Measurements from ENCODE around the gene TSPAN9. TPM values are rescaled to one million over a fixed set of nuclear protein-coding genes. Genes with fewer than 3 reads are reported as not detected.

The TSPAN9 gene, protein sequence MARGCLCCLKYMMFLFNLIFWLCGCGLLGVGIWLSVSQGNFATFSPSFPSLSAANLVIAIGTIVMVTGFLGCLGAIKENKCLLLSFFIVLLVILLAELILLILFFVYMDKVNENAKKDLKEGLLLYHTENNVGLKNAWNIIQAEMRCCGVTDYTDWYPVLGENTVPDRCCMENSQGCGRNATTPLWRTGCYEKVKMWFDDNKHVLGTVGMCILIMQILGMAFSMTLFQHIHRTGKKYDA
- total RNA-seq: 3.5 TPM

DNA sequence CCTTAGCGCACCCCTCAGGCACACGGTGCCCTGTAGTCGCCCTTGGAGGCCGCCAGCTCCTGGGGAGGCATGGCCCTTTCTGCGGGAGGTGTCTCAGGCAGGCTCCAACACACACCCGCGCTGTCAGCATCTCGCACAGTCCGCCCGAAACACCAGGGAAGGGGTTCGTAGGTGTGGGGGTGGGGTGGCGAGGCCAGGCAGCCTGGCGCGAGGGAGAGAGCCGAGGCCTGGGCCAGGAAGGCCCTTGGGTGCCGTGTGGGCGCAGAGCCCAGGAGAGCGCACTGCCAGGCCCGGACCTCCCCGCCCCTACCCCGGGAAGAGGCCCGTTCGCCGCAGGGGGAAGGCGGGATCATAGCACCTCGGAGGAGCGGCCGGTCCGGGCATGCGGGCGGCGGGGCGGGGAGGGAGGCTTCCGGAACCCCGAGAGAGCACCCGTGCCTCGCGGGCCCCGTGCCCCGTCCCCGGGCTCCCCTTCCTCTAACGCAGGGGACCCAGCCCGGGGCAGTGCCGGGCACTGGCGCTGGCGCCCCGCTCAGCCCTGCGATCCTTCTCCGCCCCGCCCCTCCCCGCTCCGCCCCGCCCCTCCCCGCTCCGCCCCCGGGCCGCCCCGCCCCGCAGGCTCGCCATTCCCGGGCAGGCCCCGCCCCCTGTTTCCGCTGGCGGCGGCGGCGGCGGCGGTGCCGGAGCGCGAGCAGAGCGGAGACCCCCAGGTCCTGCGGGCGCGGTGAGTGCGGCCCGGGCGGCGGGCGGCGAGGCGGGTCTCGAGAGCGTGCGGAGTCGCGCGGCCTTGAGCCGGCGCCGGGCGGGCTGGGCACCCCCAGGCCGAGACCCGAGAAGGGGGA, at the start of gene TSPAN9:
TSPAN9 (plus strand) TSS at position 650 of the 842 bp plus-strand sequence. CDS start 123,815 bp downstream, outside the sequence.
- H3K4me3 ChIP-seq (ENCODE audit: low read length): peak within 1 kb of the TSS; percentile 41
- peaks cover 21% of the 10 kb centered on the region for H3K27me3 ChIP-seq (ENCODE audit: insufficient read depth, low read length)
- no peaks in the 10 kb centered on the region for H3K9me3 ChIP-seq (ENCODE audit: low read depth, low read length)
- H3K4me1 ChIP-seq (ENCODE audit: insufficient read depth, low read length): peaks cover 12% of the 10 kb centered on the region

DNA sequence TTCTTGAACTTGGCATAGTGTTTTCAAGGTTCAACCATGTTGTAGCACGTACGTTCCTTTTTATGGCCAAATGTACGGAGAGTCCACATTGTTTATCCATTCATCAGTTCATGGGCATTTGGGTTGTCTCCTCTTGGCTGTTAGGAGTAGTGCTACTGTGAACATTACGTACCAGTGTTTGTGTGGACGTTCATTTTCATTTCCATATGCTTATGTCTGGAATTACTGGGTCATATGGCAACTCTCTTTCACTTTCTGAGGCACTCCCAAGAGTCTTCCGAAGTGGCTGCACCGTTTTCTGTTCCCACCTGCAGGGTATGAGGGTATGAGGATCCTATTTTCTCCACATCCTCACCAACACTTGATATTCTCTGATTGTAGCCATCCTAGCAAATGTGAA, 49.1 kb upstream of the TSPAN9 start:
- Histone ChIP-seq H3K27me3 (ENCODE audit: insufficient read depth, low read length) (no peaks in the 10 kb centered on the region), H3K4me1 (ENCODE audit: insufficient read depth, low read length) (no peaks in the 10 kb centered on the region), H3K9me3 (ENCODE audit: low read depth, low read length) (no peaks in the 10 kb centered on the region), H3K4me3 (ENCODE audit: low read length) (no peak overlapping the region)

DNA sequence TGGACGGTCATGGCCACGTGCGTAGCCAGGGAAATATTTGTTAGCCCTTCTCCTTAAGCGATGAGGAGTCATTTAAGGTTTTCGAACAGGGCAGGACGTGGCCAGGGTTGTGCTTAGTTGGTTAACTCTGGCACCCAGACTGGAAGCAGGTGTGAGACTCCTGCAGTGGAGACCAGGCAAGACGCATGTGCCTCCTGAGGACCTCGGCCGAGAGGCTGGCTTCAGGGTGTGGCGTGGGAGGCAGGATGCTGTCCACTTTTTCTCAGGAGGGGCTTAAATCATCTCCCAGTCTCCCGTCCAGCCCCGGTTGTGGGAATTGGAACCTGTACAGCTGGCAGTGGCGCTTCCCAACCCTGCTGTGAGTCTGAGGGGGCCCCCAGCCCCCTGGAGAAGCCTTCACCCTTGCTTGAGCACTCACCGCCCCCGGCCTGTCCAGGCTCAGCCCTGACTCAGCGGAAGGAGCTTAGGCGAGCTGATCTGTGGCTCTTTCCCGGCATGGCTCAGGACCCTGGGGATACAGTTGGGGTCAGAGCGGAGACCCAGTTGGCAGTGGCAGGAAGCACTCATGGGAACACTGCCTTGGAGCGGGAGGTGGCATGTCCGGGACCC, 46.3 kb upstream of the TSPAN9 start:
- Histone ChIP-seq H3K4me1 (ENCODE audit: insufficient read depth, low read length) (no peaks in the 10 kb centered on the region), H3K27me3 (ENCODE audit: insufficient read depth, low read length) (no peaks in the 10 kb centered on the region), H3K9me3 (ENCODE audit: low read depth, low read length) (no peaks in the 10 kb centered on the region), H3K4me3 (ENCODE audit: low read length) (no peak overlapping the region)

DNA sequence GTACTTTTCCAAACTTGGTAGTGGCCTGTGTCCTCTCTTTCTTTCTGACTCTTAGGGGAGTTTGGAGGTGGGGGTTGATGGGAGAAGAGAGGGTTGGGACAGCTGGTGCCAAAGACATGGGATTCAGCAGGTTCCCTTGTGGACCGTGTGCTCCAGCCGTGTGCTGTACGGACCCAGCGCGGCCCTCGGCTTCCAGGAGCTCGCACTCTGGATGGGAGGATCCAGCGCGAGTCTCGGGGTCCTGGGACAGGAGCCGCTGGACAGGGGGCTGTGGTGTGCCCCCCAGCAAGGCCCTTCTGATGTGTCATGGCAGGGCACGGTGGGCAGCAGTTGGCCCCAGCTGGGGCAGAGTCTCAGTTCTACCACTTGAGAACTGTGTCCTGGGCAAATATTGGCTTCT, 45.0 kb upstream of the TSPAN9 start:
- Histone ChIP-seq H3K4me3 (ENCODE audit: low read length) (no peak overlapping the region), H3K9me3 (ENCODE audit: low read depth, low read length) (no peaks in the 10 kb centered on the region), H3K27me3 (ENCODE audit: insufficient read depth, low read length) (no peaks in the 10 kb centered on the region), H3K4me1 (ENCODE audit: insufficient read depth, low read length) (no peaks in the 10 kb centered on the region)

DNA sequence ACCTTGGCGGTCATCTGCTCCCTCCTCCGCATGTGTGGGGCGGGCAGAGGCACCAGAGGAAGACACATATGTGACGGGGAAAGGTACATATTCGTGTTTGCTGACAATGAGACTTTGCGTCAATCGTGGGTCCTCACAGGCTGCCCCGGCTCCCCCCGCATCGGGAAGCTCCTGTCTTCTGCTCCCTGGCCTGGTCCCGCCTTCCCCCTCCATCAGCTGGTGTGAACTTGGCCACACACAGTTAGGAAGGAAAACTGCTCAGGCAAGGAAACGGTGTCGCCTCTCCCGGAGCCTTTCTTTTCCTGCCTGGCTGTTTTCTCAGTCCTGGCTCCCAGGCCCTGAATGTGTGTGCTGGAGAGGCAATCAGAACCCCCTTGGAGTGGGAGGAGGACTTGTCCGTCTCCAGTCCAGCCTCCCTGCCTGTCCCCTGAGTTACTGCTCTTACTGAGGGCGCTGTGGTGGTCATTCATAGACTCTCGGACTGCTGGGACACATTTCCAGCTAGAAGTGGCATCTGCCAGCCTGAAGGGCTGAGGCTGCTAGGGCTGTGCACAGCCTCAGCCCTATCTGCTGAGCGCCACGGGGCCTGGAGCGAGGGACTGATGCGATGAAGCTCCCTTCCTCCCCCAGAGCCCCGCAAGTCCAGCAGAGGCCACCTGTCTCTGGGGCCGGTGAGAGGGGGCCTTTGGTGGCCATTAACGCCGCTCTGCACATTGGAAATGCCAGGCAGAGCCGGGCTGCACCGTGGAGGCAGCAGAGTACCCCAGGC, 44.2 kb upstream of the TSPAN9 start:
- Histone ChIP-seq H3K9me3 (ENCODE audit: low read depth, low read length) (no peaks in the 10 kb centered on the region), H3K4me3 (ENCODE audit: low read length) (no peak overlapping the region), H3K27me3 (ENCODE audit: insufficient read depth, low read length) (no peaks in the 10 kb centered on the region), H3K4me1 (ENCODE audit: insufficient read depth, low read length) (no peaks in the 10 kb centered on the region)

DNA sequence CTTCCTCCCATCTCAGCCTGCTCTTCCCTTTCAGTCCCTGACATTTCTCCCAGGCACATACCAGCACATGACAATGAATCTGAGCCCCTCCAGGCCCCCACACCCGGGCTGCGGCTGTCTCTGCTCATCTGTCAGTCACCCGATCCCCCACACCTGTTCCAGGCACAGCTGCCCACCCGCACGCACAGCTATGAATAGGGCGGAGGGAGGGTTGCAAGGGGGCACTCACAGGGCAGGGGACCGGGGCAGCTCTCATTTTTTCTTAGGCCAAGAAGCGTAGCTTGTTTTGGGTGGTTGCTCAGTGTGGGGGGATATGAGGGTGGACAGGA, 43.7 kb upstream of the TSPAN9 start:
- Histone ChIP-seq H3K27me3 (ENCODE audit: insufficient read depth, low read length) (no peaks in the 10 kb centered on the region), H3K9me3 (ENCODE audit: low read depth, low read length) (no peaks in the 10 kb centered on the region), H3K4me3 (ENCODE audit: low read length) (no peak overlapping the region), H3K4me1 (ENCODE audit: insufficient read depth, low read length) (no peaks in the 10 kb centered on the region)

DNA sequence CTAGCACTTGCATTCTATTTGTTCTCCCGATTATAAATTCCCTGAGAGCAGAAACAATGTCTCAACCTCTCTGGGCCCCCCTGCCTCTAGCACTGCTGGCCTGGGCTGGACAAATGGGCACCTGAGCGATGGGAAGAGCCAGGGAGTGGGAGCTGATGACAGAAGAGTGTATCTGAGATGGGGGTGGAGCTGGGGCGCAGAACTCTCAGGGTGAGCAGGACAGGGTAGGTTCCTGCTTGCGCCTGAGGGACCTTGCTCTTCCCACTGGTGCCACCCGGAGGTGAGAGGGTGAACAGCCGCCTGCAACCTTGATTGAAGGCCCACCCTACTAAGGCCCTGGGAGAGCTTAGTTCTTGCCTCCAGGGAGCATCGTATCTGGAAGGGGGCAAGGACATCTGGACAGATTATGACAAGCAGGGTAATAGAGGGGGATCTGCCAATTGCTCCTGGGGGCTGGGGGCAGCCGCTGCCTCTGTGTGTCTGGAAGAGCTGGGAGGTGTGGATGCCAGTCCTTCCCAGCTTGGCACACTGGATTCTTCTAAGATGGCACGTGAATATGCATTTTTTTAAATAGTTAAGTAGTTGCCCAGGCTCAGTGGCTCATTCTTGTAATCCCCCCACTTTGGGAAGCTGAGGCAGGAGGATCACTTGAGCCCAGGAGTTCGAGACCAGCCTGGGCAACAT, 43.0 kb upstream of the TSPAN9 start:
- no peak overlapping the region for H3K4me3 ChIP-seq (ENCODE audit: low read length)

DNA sequence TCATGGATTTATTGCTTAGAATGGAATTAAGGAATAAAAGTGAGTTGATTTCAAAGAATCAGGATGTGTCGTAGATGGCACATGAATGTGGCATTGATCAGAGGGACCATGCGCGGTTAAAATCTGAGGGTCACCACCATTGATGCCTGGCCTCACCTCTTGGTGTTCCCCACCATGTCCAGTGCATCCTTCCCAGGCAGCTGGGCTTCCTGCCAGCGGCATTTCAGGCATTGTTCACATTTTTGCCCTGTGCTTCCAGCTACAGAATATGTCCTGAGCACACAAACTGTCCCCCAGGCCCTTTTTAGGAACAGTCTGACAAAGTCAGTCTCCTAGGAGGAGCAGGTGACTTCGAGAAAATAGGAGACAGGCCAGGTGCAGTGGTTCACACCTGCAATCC, 42.0 kb upstream of the TSPAN9 start:
- H3K27me3 ChIP-seq (ENCODE audit: insufficient read depth, low read length): no peaks in the 10 kb centered on the region
- no peaks in the 10 kb centered on the region for H3K9me3 ChIP-seq (ENCODE audit: low read depth, low read length)
- H3K4me3 ChIP-seq (ENCODE audit: low read length): no peak overlapping the region
- no peaks in the 10 kb centered on the region for H3K4me1 ChIP-seq (ENCODE audit: insufficient read depth, low read length)

More for the DNA sequence above, 43.0 kb upstream of the TSPAN9 start:
- Histone ChIP-seq H3K27me3 (ENCODE audit: insufficient read depth, low read length) (no peaks in the 10 kb centered on the region), H3K9me3 (ENCODE audit: low read depth, low read length) (no peaks in the 10 kb centered on the region), H3K4me1 (ENCODE audit: insufficient read depth, low read length) (no peaks in the 10 kb centered on the region)

DNA sequence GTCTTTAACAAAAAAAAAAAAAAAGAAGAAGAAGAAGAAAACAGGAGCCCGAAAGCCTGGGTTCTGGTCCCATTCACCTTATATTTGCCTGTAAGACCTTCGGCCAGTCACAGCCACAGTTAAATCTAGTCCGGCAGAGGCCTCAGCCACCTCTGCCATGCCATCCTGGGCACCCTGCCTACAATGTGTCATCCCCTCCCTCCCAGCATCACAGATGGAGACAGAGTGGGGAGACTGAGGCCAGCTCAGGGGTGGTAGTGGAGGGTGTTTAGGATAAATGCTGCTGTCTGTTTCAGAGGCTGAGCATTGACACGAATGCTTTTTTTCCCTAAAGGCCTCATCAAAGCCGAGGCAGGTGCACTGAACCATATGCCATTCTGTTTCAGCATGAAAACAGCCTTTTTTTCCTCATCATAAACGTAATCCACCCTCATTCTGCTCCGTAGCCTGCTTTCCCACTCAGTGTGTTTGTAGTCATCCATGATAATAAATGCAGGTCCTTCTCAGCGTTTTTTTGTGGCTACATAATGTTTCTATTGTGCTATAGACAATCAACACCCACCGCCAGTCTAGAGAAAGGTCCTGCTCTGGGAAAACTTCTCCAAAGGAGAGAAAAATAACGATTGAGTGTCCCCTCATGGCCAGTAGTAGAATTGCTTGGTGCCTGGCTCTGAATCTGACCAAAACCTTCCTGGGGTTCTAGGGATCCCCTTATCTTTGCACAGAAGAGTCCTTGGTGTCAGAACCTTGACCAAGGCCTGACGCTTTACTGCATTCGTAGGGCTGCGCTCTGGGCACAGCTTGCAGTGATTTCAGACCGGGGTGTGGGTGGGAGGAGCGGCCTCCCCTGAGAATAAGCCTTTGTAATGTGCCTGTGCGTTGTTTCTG, 41.1 kb upstream of the TSPAN9 start:
- Histone ChIP-seq H3K27me3 (ENCODE audit: insufficient read depth, low read length) (no peaks in the 10 kb centered on the region), H3K9me3 (ENCODE audit: low read depth, low read length) (no peaks in the 10 kb centered on the region), H3K4me1 (ENCODE audit: insufficient read depth, low read length) (no peaks in the 10 kb centered on the region), H3K4me3 (ENCODE audit: low read length) (no peak overlapping the region)

DNA sequence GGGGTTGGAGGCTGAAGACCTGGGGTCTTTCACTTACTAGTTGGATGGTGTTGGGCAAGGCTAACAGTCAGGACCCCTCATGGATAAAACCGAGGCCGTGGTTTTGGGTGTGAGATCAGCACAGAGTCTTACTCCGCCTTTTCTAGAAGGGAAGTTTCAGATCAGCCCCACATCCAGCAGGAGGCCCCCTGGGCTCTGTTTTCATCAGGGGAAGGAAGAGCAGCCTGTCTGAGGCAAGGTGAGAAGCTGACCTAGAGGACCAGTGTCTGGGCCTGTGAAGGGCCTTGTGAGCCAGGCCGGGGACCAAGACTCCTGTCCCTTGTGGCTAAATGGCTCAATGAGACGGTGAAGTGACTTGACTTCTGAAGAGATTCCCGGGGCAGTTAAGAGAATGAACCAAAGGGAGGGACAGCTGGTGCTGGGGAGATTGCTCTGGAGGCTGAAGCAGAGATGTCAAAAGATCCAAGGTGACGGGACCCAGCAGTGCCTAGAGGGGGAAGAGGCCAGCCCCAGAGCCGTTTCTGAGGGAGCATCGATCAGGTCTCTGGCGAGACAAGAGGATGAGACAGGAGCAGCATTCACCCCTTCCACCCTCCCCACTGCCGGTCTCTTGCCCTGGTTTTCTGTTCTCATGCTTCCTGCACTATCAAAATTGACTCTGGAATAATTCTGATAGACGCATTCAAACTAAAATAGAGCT, 40.1 kb upstream of the TSPAN9 start:
- Histone ChIP-seq H3K4me3 (ENCODE audit: low read length) (no peak overlapping the region), H3K27me3 (ENCODE audit: insufficient read depth, low read length) (no peaks in the 10 kb centered on the region), H3K4me1 (ENCODE audit: insufficient read depth, low read length) (peaks cover 4% of the 10 kb centered on the region), H3K9me3 (ENCODE audit: low read depth, low read length) (no peaks in the 10 kb centered on the region)

DNA sequence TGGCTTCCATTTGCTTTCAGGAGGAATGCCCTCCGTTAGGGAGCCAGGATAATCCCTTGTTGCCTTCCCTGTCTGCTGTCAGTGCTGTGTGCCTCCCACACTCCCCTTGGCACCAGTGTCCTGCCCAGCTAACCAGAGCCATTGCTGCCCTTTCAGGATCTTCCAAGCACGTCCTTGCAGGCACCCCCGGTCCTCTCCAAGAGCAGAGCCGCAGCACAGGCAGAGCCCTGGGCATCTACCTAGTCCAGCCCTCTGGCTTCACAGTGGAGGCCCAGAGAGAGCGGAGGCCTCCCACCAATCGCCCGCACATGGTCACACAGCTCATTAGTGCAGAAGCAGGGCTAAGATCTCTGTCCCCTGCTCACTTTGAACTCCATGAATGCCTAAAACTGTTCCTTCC, 39.0 kb upstream of the TSPAN9 start:
- no peaks in the 10 kb centered on the region for H3K9me3 ChIP-seq (ENCODE audit: low read depth, low read length)
- no peaks in the 10 kb centered on the region for H3K27me3 ChIP-seq (ENCODE audit: insufficient read depth, low read length)
- H3K4me3 ChIP-seq (ENCODE audit: low read length): no peak overlapping the region
- H3K4me1 ChIP-seq (ENCODE audit: insufficient read depth, low read length): peaks cover 7% of the 10 kb centered on the region

DNA sequence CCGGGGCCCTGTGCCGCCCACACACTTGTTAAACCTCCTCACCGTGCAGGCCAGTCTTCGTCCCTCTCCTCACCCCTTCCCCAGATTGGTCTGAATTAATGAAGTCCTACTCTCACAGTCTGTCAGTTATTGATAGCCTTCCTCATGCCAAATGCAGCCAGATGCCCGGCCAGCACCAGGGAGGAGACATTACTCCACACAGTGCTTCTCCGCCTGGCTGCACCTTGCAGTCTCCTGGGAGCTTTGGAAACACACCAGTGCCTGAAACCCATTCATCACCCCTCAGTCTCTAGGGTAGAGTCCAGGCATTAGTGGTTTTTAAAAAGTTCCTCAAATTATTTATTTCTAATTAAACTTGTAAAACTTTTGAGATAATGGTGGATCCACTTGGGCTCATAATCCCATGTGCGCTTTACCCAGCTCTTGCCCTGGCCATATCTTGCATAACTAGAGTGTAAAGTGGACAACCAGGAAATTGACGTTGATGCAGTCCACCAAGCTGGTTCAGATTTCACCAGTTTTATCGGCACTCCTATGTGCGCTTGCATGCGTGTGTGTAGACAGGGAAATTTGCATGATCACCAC, 38.2 kb upstream of the TSPAN9 start:
- no peak overlapping the region for H3K4me3 ChIP-seq (ENCODE audit: low read length)
- no peaks in the 10 kb centered on the region for H3K9me3 ChIP-seq (ENCODE audit: low read depth, low read length)
- no peaks in the 10 kb centered on the region for H3K27me3 ChIP-seq (ENCODE audit: insufficient read depth, low read length)
- H3K4me1 ChIP-seq (ENCODE audit: insufficient read depth, low read length): peaks cover 7% of the 10 kb centered on the region

DNA sequence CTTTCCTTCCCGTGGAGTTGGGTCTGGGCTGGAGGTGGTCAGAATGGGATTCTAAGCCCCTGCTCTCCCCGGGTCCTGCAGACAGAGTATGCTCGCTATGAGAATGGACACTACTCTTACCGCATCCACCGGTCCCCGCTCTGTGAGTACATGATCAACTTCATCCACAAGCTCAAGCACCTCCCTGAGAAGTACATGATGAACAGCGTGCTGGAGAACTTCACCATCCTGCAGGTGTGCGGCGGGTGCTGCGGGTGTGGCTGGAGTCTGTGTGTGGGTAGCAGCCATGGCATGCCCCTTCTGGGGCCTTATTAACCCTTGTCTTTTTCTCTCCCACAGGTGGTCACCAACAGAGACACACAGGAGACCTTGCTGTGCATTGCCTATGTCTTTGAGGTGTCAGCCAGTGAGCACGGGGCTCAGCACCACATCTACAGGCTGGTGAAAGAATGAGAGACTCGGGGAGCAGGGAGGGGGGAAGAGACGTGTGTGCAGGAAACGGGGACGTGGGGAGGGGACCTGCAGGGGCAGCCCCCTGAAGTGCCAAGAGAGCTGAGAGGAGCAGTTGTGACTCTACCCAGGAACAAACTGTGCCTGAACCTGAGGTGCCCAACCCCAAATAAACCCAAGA, 37.0 kb upstream of the TSPAN9 start:
- Histone ChIP-seq H3K9me3 (ENCODE audit: low read depth, low read length) (no peaks in the 10 kb centered on the region), H3K27me3 (ENCODE audit: insufficient read depth, low read length) (no peaks in the 10 kb centered on the region), H3K4me1 (ENCODE audit: insufficient read depth, low read length) (peaks cover 7% of the 10 kb centered on the region), H3K4me3 (ENCODE audit: low read length) (no peak overlapping the region)
